SK-N-SH treated with all-trans-retinoic acid at 6 μM for 48 hours (cell line): Measurements from ENCODE around the gene GRAMD1C.

Experiments
- ATAC-seq: fragments of 200-7000 bp; cut with Tn5 transposase; 3 replicates; pipeline ENCODE4 v1.9.1; 2020; ENCODE audit warnings: mild to moderate bottlenecking, moderate library complexity
- ARNTL ChIP-seq: fragments of 450-650 bp; formaldehyde crosslinking; IDR thresholded peaks from 2 replicates; pipeline ENCODE4 v1.5.0; 2020; ENCODE audit warnings: low read depth, mild to moderate bottlenecking, moderate library complexity, borderline replicate concordance
- CSDC2 ChIP-seq: fragments of 250-450 bp; sonication (Bioruptor Pico); IDR thresholded peaks from 2 replicates; pipeline ENCODE4 v1.5.0; 2020; ENCODE audit warnings: mild to moderate bottlenecking, moderate library complexity
- ESRRG ChIP-seq: fragments of 250-450 bp; sonication (Bioruptor Pico); IDR thresholded peaks from 2 replicates; pipeline ENCODE4 v1.6.1; 2021; ENCODE audit warnings: mild to moderate bottlenecking
- GLIS3 ChIP-seq: fragments of 250-450 bp; sonication (Bioruptor Pico); IDR thresholded peaks from 2 replicates; pipeline ENCODE4 v1.5.0; 2020; ENCODE audit warnings: mild to moderate bottlenecking, moderate library complexity
- OSR1 ChIP-seq: fragments of 250-450 bp; sonication (Bioruptor Pico); IDR thresholded peaks from 2 replicates; pipeline ENCODE4 v1.8.0; 2022; ENCODE audit warnings: moderate library complexity, mild to moderate bottlenecking, inconsistent platforms
- PPARA ChIP-seq: fragments of 250-450 bp; sonication (Bioruptor Pico); IDR thresholded peaks from 2 replicates; pipeline ENCODE4 v1.5.0; 2020; ENCODE audit warnings: mild to moderate bottlenecking, borderline replicate concordance
- RARB ChIP-seq: fragments of 250-450 bp; sonication (Bioruptor Pico); IDR thresholded peaks from 2 replicates; pipeline ENCODE4 v1.8.0; 2021; ENCODE audit warnings: mild to moderate bottlenecking, moderate library complexity
- SNAI2 ChIP-seq: fragments of 250-450 bp; sonication (Bioruptor Pico); IDR thresholded peaks from 2 replicates; pipeline ENCODE4 v1.5.0; 2020; ENCODE audit warnings: mild to moderate bottlenecking, moderate library complexity
- TCF4 ChIP-seq: fragments of 250-450 bp; sonication (Bioruptor Pico); IDR thresholded peaks from 2 replicates; pipeline ENCODE4 v1.8.0; 2021; ENCODE audit warnings: mild to moderate bottlenecking, moderate library complexity, borderline replicate concordance
- TOX ChIP-seq: fragments of 250-450 bp; sonication (Bioruptor Pico); IDR thresholded peaks from 2 replicates; pipeline ENCODE4 v1.8.0; 2021; ENCODE audit warnings: mild to moderate bottlenecking, moderate library complexity, borderline replicate concordance
- ZC3H10 ChIP-seq: fragments of 250-450 bp; sonication (Bioruptor Pico); IDR thresholded peaks from 2 replicates; pipeline ENCODE4 v1.5.1; 2021; ENCODE audit warnings: mild to moderate bottlenecking, moderate library complexity
- ZFP3 ChIP-seq: fragments of 250-450 bp; sonication (Bioruptor Pico); IDR thresholded peaks from 2 replicates; pipeline ENCODE4 v1.5.0; 2020; ENCODE audit warnings: mild to moderate bottlenecking, moderate library complexity
- ZFP30 ChIP-seq: fragments of 450-650 bp; formaldehyde crosslinking; IDR thresholded peaks from 2 replicates; pipeline ENCODE4 v1.5.0; 2022; ENCODE audit warnings: mild to moderate bottlenecking, moderate library complexity
- ZNF565 ChIP-seq: fragments of 450-650 bp; formaldehyde crosslinking; conservative IDR thresholded peaks from 2 replicates; pipeline ENCODE4 v1.5.0; 2020; ENCODE audit warnings: low read depth, mild to moderate bottlenecking, moderate library complexity
- ZNF70 ChIP-seq: fragments of 450-650 bp; formaldehyde crosslinking; IDR thresholded peaks from 2 replicates; pipeline ENCODE4 v1.5.0; 2020; ENCODE audit warnings: mild to moderate bottlenecking, moderate library complexity
- ZNF8 ChIP-seq: fragments of 450-650 bp; formaldehyde crosslinking; IDR thresholded peaks from 2 replicates; pipeline ENCODE4 v1.5.0; 2020; ENCODE audit warnings: mild to moderate bottlenecking, moderate library complexity
- TF ChIP-seq, protein P1 (sequence below): fragments of 250-450 bp; sonication (Bioruptor Pico); IDR thresholded peaks from 2 replicates; pipeline ENCODE4 v1.8.0; 2021; ENCODE audit warnings: low read depth, mild to moderate bottlenecking, moderate library complexity, borderline replicate concordance
- TF ChIP-seq, protein P2 (sequence below): fragments of 250-450 bp; sonication (Bioruptor Pico); IDR thresholded peaks from 2 replicates; pipeline ENCODE4 v1.5.1; 2021; ENCODE audit warnings: mild to moderate bottlenecking, moderate library complexity
- TF ChIP-seq, protein P3 (sequence below): fragments of 250-450 bp; sonication (Bioruptor Pico); IDR thresholded peaks from 2 replicates; pipeline ENCODE4 v1.5.0; 2020; ENCODE audit warnings: mild to moderate bottlenecking, moderate library complexity

Gene GRAMD1C

DNA sequence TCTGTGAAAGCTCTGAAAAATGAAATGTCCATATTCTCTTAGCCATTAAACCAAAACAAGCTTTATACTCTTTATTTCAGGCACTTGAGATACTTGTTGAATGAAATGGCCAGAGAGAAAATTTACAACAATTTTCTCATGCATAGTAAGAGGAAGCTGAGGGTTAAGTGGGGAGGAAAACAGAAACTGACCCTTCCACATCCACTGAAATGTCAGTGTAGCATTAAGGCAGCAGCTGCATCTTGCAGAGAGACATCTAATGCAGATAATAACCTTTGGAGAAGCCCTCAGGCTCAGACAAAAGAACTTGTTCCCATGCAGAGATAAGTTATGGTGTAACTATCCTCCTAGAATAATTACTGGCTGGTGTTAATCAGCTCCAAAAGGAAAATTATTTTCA, 143.2 kb downstream of the GRAMD1C start:
- TF ChIP-seq SNAI2 (no peak), TCF4 (CRISPR knock-in tag) (no peak), ESRRG (CRISPR knock-in tag) (no peak), ARNTL (CRISPR knock-in tag) (no peak), ZC3H10 (CRISPR knock-in tag) (no peak), ZFP3 (no peak), ZNF8 (no peak), GLIS3 (CRISPR knock-in tag) (no peak)
- TF ChIP-seq, protein P1, sequence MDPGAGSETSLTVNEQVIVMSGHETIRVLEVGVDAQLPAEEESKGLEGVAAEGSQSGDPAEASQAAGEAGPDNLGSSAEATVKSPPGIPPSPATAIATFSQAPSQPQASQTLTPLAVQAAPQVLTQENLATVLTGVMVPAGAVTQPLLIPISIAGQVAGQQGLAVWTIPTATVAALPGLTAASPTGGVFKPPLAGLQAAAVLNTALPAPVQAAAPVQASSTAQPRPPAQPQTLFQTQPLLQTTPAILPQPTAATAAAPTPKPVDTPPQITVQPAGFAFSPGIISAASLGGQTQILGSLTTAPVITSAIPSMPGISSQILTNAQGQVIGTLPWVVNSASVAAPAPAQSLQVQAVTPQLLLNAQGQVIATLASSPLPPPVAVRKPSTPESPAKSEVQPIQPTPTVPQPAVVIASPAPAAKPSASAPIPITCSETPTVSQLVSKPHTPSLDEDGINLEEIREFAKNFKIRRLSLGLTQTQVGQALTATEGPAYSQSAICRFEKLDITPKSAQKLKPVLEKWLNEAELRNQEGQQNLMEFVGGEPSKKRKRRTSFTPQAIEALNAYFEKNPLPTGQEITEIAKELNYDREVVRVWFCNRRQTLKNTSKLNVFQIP, result no peak
- TF ChIP-seq, all 23 proteins: peak for 0
- no peak for ATAC-seq

DNA sequence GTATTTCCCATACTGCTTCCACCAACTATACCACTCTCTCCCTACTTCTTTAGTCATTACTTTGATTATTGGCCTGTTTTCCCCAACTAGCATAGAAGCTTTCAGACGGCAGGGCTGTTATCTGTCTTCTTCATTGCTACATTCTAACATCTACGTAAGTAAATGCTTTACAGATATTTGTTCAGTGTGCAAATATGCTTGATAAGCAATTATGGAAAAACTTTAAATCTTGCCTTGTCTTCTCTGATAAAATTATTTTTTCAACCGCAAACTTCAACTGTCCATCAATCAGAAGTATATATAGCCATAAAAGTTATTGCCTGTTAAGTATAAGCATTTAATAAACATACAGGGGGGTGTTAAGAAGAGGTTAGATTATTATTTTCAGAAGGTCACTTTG, 145.0 kb downstream of the GRAMD1C start:
- TF ChIP-seq, protein P2, sequence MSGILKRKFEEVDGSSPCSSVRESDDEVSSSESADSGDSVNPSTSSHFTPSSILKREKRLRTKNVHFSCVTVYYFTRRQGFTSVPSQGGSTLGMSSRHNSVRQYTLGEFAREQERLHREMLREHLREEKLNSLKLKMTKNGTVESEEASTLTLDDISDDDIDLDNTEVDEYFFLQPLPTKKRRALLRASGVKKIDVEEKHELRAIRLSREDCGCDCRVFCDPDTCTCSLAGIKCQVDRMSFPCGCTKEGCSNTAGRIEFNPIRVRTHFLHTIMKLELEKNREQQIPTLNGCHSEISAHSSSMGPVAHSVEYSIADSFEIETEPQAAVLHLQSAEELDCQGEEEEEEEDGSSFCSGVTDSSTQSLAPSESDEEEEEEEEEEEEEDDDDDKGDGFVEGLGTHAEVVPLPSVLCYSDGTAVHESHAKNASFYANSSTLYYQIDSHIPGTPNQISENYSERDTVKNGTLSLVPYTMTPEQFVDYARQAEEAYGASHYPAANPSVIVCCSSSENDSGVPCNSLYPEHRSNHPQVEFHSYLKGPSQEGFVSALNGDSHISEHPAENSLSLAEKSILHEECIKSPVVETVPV (CRISPR knock-in tag), result no peak
- no peak for TF ChIP-seq ZNF70
- TF ChIP-seq RARB (CRISPR knock-in tag), result no peak
- ATAC-seq, result no peak

DNA sequence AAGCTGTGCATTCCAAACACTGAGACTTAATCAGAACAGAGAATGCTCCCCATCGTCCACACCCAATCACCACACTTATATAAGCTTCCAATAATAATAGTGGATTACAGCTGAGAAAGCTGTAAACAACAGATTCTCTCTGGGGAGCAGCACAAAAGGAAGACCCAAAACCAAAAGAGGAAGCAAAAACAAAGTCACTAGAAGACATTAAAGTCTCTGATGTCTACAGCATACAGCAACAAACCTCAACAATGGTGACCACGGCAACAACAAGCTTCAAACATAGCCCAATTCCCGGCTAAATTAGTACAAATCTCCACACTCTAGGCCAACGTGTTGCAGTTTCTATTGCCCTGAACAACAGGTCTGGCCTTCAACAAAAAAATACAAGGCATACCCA, 147.0 kb downstream of the GRAMD1C start:
- ATAC-seq, result no peak
- TF ChIP-seq GLIS3 (CRISPR knock-in tag) (no peak), OSR1 (CRISPR knock-in tag) (no peak), CSDC2 (CRISPR knock-in tag) (no peak), TOX (CRISPR knock-in tag) (no peak), PPARA (no peak), ESRRG (CRISPR knock-in tag) (no peak), ZNF8 (no peak), ZNF70 (no peak), TCF4 (CRISPR knock-in tag) (no peak), RARB (CRISPR knock-in tag) (no peak), ZFP30 (CRISPR knock-in tag) (no peak), ZNF565 (no peak), ZFP3 (no peak)
- TF ChIP-seq, protein P3, sequence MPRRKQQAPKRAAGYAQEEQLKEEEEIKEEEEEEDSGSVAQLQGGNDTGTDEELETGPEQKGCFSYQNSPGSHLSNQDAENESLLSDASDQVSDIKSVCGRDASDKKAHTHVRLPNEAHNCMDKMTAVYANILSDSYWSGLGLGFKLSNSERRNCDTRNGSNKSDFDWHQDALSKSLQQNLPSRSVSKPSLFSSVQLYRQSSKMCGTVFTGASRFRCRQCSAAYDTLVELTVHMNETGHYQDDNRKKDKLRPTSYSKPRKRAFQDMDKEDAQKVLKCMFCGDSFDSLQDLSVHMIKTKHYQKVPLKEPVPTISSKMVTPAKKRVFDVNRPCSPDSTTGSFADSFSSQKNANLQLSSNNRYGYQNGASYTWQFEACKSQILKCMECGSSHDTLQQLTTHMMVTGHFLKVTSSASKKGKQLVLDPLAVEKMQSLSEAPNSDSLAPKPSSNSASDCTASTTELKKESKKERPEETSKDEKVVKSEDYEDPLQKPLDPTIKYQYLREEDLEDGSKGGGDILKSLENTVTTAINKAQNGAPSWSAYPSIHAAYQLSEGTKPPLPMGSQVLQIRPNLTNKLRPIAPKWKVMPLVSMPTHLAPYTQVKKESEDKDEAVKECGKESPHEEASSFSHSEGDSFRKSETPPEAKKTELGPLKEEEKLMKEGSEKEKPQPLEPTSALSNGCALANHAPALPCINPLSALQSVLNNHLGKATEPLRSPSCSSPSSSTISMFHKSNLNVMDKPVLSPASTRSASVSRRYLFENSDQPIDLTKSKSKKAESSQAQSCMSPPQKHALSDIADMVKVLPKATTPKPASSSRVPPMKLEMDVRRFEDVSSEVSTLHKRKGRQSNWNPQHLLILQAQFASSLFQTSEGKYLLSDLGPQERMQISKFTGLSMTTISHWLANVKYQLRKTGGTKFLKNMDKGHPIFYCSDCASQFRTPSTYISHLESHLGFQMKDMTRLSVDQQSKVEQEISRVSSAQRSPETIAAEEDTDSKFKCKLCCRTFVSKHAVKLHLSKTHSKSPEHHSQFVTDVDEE, result no peak
- TF ChIP-seq, protein P2 (CRISPR knock-in tag), result no peak
- TF ChIP-seq, protein P1, result no peak
